Neural progenitor cell (in vitro differentiated cells): ENCODE measurements around the gene IPP. TPM values are rescaled to one million over a fixed set of nuclear protein-coding genes. Genes with fewer than 3 reads are reported as not detected.
A peak's percentile ranks its signal among the peaks of the same experiment; 100 is the strongest.

Source experiments
- DNase-seq: peaks from one replicate; pipeline ENCODE4 v3.0.0-alpha.2; 2016; ENCODE audit warnings: low spot score
- H2AFZ ChIP-seq: fragments of 200-600 bp; sonication (generic); replicated peaks from 2 replicates; pipeline ENCODE4 v1.6.1; 2016; ENCODE audit warnings: antibody characterized with exemption
- H3F3A ChIP-seq: fragments of 200-600 bp; sonication (generic); 2 replicates; pipeline ENCODE4 v1.6.1; 2016; ENCODE audit warnings: antibody characterized with exemption, low read depth
- H3K27ac ChIP-seq: fragments of 200-600 bp; sonication (generic); 2 replicates; pipeline ENCODE4 v1.5.1; 2016; ENCODE audit warnings: mild to moderate bottlenecking
- H3K27me3 ChIP-seq: fragments of 200-600 bp; sonication (generic); 2 replicates; pipeline ENCODE4 v1.6.1; 2016; ENCODE audit warnings: mild to moderate bottlenecking, moderate library complexity
- H3K36me3 ChIP-seq: fragments of 200-600 bp; sonication (generic); 2 replicates; pipeline ENCODE4 v1.5.1; 2016
- H3K4me1 ChIP-seq: fragments of 200-600 bp; sonication (generic); 2 replicates; pipeline ENCODE4 v1.6.1; 2016; ENCODE audit warnings: mixed run types
- H3K4me2 ChIP-seq: fragments of 200-600 bp; sonication (generic); 2 replicates; pipeline ENCODE4 v1.6.1; 2016
- H3K4me3 ChIP-seq: fragments of 200-600 bp; sonication (generic); 2 replicates; pipeline ENCODE4 v1.5.1; 2016
- H3K79me2 ChIP-seq: fragments of 200-600 bp; sonication (generic); 2 replicates; pipeline ENCODE4 v1.6.1; 2016; ENCODE audit warnings: low read depth
- H3K9ac ChIP-seq: fragments of 200-600 bp; sonication (generic); 2 replicates; pipeline ENCODE4 v1.6.1; 2016
- H3K9me3 ChIP-seq: fragments of 200-600 bp; sonication (generic); 2 replicates; pipeline ENCODE4 v1.5.1; 2016; ENCODE audit warnings: low read depth
- H4K20me1 ChIP-seq: fragments of 200-600 bp; sonication (generic); 2 replicates; pipeline ENCODE4 v1.6.1; 2016; ENCODE audit warnings: low read depth
- H3K27ac Mint-ChIP-seq: 3 replicates; pipeline ENCODE4 v1.8.0; 2021; ENCODE audit warnings: mixed read lengths
- H3K27me3 Mint-ChIP-seq: 2 replicates; pipeline ENCODE4 v1.8.0; 2022; ENCODE audit warnings: low read depth, mild to moderate bottlenecking, inconsistent platforms, moderate library complexity, mixed read lengths; ENCODE audit not compliant: insufficient read depth
- H3K36me3 Mint-ChIP-seq: 3 replicates; pipeline ENCODE4 v1.8.0; 2021; ENCODE audit warnings: mixed read lengths
- H3K4me1 Mint-ChIP-seq: 3 replicates; pipeline ENCODE4 v1.8.0; 2021; ENCODE audit warnings: mixed read lengths
- H3K4me3 Mint-ChIP-seq: 3 replicates; pipeline ENCODE4 v1.8.0; 2021; ENCODE audit warnings: mild to moderate bottlenecking, moderate library complexity, mixed read lengths
- H3K9me3 Mint-ChIP-seq: 3 replicates; pipeline ENCODE4 v1.8.0; 2020; ENCODE audit warnings: mixed read lengths
- EZH2 ChIP-seq: fragments of 200-600 bp; sonication (generic); IDR thresholded peaks from 2 replicates; pipeline ENCODE4 v1.6.1; 2017; ENCODE audit warnings: antibody characterized with exemption, mild to moderate bottlenecking, moderate library complexity
- EZH2phosphoT487 ChIP-seq: fragments of 200-600 bp; sonication (generic); IDR thresholded peaks from 2 replicates; pipeline ENCODE4 v1.6.1; 2017; ENCODE audit warnings: antibody characterized with exemption
- total RNA-seq: library from RNA; depleted of rRNA; stranded (reverse); fragments of >200 nt; gene quantifications from 2 replicates; pipeline ENCODE4 v1.2.3, GENCODE V29; 2015; ENCODE audit warnings: low replicate concordance
- TF ChIP-seq, protein P1 (sequence below): fragments of 200-600 bp; sonication (generic); IDR thresholded peaks from 2 replicates; pipeline ENCODE4 v1.5.1; 2017; ENCODE audit warnings: antibody characterized with exemption, mild to moderate bottlenecking

The IPP gene
- total RNA-seq, 1 donor from 2014 or later: 15.0 TPM

DNA sequence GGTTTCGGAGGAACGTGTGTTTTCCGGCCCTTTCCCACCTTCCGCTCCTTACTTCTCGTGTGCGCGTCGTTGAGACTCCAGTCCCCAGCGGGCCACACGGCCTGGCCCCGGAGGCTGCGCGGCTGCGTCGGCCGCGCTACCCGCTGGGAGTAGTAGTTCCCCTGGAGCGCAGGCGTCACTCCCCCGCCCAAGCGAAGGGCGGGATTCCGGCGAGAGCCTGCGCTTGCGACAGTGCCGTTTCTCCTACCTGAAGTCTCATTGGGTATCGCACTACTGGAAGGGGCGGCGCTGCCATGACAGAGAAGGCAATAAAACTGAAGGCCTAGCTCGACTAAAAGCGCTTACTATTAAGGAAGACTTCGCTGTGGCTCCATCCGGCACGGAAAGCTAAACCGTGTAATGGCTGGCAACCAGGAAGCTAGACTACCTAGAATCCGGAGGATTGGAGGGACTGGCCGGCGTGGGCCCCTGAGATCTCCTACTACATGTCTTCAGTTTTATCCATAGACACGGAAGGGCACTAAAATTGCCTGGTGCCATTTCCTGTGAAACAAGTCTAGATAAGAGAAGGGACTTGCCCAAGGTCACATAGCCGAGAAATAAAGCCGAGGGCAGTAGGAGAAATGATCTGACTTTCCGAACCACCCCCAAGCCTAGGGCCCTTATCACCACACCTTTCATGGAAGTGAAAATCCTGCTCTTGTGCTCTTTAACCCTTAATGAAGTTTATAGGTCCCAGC is 63.3 kb downstream of the IPP start:
- Histone ChIP-seq H3F3A (peaks cover 12% of the 10 kb centered on the region), H2AFZ (peak overlapping the region; percentile 100), H3K36me3 (no peaks in the 10 kb centered on the region), H3K9ac (peak overlapping the region; percentile 81), H3K9me3 (no peaks in the 10 kb centered on the region), H3K4me3 (peak overlapping the region; percentile 96), H3K79me2 (peaks cover 77% of the 10 kb centered on the region), H3K27me3 (no peaks in the 10 kb centered on the region), H3K4me2 (peak overlapping the region; percentile 88), H4K20me1 (peaks cover 26% of the 10 kb centered on the region), H3K27ac (peak overlapping the region; percentile 74), H3K4me1 (peaks cover 22% of the 10 kb centered on the region)
- DNase-seq: peak; percentile 98
- Mint-ChIP-seq H3K36me3 (no peaks in the 10 kb centered on the region), H3K27ac (peak overlapping the region; percentile 99), H3K9me3 (no peaks in the 10 kb centered on the region), H3K4me3 (peak overlapping the region; percentile 100), H3K4me1 (peaks cover 25% of the 10 kb centered on the region), H3K27me3 (peaks cover 8% of the 10 kb centered on the region)
- TF ChIP-seq EZH2 (no peak), EZH2phosphoT487 (no peak)
- TF ChIP-seq, protein P1, sequence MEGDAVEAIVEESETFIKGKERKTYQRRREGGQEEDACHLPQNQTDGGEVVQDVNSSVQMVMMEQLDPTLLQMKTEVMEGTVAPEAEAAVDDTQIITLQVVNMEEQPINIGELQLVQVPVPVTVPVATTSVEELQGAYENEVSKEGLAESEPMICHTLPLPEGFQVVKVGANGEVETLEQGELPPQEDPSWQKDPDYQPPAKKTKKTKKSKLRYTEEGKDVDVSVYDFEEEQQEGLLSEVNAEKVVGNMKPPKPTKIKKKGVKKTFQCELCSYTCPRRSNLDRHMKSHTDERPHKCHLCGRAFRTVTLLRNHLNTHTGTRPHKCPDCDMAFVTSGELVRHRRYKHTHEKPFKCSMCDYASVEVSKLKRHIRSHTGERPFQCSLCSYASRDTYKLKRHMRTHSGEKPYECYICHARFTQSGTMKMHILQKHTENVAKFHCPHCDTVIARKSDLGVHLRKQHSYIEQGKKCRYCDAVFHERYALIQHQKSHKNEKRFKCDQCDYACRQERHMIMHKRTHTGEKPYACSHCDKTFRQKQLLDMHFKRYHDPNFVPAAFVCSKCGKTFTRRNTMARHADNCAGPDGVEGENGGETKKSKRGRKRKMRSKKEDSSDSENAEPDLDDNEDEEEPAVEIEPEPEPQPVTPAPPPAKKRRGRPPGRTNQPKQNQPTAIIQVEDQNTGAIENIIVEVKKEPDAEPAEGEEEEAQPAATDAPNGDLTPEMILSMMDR: no peak

DNA sequence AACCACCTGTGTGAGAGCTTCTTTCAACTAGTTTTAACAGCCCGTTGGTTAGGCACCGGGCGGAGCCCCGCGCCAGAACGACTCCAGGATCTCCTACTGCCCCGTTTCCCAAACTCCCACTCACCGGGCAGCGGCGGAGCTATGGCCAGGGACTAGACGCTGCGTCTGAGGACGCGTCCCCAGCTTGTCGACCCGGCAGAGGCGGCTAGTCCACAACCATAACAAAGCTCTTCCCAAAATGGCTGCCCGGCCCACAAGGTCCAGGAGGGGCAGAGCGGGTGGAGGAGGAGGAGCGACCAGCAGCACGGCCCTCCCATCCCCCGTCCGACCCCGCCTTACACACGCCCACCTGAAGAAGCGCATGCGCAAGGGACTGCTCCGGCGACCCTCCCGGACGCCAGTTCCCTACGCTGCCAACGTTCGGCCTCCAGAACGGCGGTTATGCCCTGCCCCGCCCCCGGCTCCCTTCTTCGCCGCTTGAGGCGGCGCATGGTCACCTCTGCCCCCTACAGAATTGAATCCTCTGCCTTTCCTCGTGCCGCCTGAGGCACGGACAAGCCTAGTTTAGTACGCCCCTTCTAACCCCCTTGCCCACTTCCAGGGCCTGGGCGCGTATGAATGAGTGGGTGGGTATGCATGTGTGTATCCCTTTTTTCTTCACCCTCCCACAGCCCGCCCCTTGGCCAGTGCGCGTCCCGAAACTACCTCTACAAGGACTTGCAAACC is 64.0 kb downstream of the IPP start, which contains the start of gene GPBP1L1:
Gene GPBP1L1, minus strand, starts transcription at position 246 of the 726 bp plus-strand sequence. CDS start 27,446 bp downstream, outside the sequence.
- peaks cover 5% of the 10 kb centered on the region for H3K27me3 Mint-ChIP-seq
- Histone ChIP-seq H3K79me2 (peaks cover 83% of the 10 kb centered on the region), H2AFZ (peak within 1 kb of the TSS; percentile 100), H3K4me1 (peaks cover 30% of the 10 kb centered on the region), H4K20me1 (peaks cover 33% of the 10 kb centered on the region), H3K4me3 (peak within 1 kb of the TSS; percentile 96), H3K9me3 (no peaks in the 10 kb centered on the region), H3K9ac (peak within 1 kb of the TSS; percentile 96), H3K4me2 (peak within 1 kb of the TSS; percentile 88), H3F3A (peaks cover 12% of the 10 kb centered on the region), H3K27me3 (no peaks in the 10 kb centered on the region), H3K27ac (peak within 1 kb of the TSS; percentile 91), H3K36me3 (no peaks in the 10 kb centered on the region)
- no peak for TF ChIP-seq EZH2phosphoT487
- no peak for TF ChIP-seq EZH2
- TF ChIP-seq, protein P1: no peak
- no peaks in the 10 kb centered on the region for H3K36me3 Mint-ChIP-seq
- no peaks in the 10 kb centered on the region for H3K9me3 Mint-ChIP-seq
- H3K4me1 Mint-ChIP-seq: peaks cover 25% of the 10 kb centered on the region
- H3K27ac Mint-ChIP-seq: peak within 1 kb of the TSS; percentile 99
- peak; percentile 98 for DNase-seq
- peak within 1 kb of the TSS; percentile 100 for H3K4me3 Mint-ChIP-seq

DNA sequence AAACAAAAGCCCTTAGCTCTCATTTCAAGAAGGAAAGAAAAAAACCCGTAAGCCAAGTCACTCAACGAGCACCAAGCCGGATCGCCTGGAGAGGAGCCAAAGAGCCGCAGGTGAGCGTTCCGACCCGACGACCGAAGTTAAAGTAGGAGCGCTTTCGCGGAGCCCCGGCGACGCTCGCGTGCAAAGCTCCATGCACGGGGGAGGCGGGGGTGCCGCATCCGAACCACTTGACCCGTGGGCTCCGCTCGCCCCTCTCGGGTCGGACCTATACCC is 64.5 kb downstream of the IPP start:
- H3K36me3 Mint-ChIP-seq: peaks cover 2% of the 10 kb centered on the region
- Histone ChIP-seq H4K20me1 (peaks cover 38% of the 10 kb centered on the region), H3K4me3 (peak overlapping the region; percentile 96), H3K27ac (peak overlapping the region; percentile 91), H3K79me2 (peaks cover 83% of the 10 kb centered on the region), H3K4me2 (peak overlapping the region; percentile 88), H3K9ac (peak overlapping the region; percentile 96), H3K9me3 (no peaks in the 10 kb centered on the region), H2AFZ (peak overlapping the region; percentile 91), H3K36me3 (no peaks in the 10 kb centered on the region), H3F3A (peaks cover 12% of the 10 kb centered on the region), H3K4me1 (peaks cover 35% of the 10 kb centered on the region), H3K27me3 (no peaks in the 10 kb centered on the region)
- peak overlapping the region; percentile 99 for H3K27ac Mint-ChIP-seq
- TF ChIP-seq, protein P1: peak; percentile 43
- no peak for TF ChIP-seq EZH2phosphoT487
- no peaks in the 10 kb centered on the region for H3K9me3 Mint-ChIP-seq
- peaks cover 29% of the 10 kb centered on the region for H3K4me1 Mint-ChIP-seq
- peaks cover 5% of the 10 kb centered on the region for H3K27me3 Mint-ChIP-seq
- peak overlapping the region; percentile 100 for H3K4me3 Mint-ChIP-seq
- DNase-seq: peak; percentile 84
